Occipital lobe (tissue), 3 donors: ENCODE data around the gene RND1. TPM values are rescaled to one million over a fixed set of nuclear protein-coding genes. Genes with fewer than 3 reads are reported as not detected.

Source experiments
- DNase-seq: peaks from one replicate; lab custom pipeline; 2025; lab: John Stamatoyannopoulos, UW
- small RNA-seq: library from RNA; depleted of rRNA; stranded (forward); fragments of <200 nt; gene quantifications from one replicate; pipeline ENCODE3, GENCODE V24; 2014
- total RNA-seq: library from RNA; depleted of rRNA; stranded (reverse); fragments of >200 nt; gene quantifications from one replicate; pipeline ENCODE4 v1.2.3, GENCODE V29; 2014

The RND1 gene
- total RNA-seq, 1 donor from 2014 or later, result 22.9 TPM

DNA sequence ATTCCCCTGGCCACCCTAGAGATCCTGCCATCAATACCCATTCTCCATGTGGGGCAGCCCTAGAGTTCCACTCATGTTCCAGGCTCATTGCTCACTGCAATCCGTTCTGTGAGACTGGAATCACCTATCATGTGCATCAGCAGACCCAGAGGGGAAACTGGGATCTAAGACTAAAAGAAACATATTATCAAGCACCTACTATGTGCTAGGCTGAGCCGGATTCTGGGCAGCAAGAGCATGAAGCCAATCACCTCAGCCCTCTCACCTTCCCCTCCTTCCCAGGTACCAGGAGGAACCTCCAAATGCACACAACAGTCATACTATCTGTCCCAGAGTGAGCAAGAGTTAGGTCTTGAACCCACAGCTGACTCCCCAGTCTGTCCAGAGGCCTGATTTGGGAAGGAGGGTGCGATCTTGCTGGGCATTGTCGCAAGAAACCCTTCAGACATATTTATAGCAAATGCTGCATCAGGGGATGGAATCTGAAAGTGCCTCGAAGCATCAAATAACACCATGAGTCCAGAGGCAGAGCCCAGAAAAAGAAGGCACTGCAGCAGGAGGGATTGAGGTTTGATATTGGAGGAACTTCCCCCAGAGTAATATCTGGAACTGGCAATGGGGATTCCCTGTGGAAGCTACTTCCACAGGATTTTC lies 54.1 kb downstream of the RND1 start:
- no peak for DNase-seq

DNA sequence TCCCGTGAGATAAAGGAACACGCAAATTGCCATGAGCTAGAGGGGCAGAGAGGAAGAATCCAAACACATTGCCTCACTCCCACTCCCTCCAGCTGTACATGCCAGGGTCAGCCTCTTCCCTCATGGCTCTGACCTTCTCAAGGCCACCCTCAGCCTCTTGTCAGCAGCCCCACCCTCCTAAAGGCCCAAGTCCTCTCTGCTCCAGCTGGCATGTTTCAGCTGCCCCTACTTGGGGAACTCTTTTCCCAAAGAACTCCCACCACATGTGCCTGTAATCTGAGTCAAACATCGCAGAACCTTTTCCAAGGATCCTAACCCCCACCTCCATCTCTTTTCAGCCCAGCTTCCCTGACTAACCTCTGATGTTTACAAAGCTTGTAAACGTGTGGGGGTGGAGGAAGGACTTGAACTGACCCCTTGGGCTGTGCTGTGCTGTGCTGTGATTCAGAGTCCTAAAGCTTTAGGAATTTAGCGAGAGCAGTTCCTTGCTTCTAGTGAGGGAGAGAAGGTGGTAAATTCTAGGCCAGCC lies 54.7 kb downstream of the RND1 start:
- DNase-seq, result no peak

DNA sequence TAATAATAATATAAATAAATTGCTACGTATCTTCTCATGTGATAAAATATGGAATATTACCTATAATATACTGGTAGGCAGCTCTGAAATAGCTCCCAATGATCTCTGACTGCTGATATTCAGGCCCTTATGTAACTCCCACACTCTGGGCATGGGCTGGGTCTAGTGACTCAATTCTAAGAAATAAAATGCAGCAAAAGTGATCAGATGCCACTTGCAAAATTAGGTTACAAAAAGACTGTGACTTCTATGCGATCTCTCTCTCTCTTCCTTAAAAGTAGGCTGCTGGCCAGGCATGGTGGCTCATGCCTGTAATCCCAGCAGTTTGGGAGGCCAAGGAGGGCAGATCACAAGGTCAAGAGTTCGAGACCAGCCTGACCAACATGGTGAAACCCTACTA lies 57.7 kb downstream of the RND1 start:
- DNase-seq, result no peak

Small RNA genes within 50 kb of the gene (small RNA-seq; reads per million reads assigned to genes)
- gene AC073610.1, result not detected
- not detected for gene RF00019
- gene RNU6-600P, result not detected

Other genes with a start within 250 kb of the RND1 start
- 58.6 TPM for gene KANSL2, start 183.6 kb downstream of the RND1 start, total RNA-seq
- 44.0 TPM for gene CCNT1, start 149.2 kb downstream of the RND1 start, total RNA-seq
- 31.5 TPM for gene ADCY6, start 76.8 kb downstream of the RND1 start, total RNA-seq
- gene CACNB3, start 47.4 kb downstream of the RND1 start, total RNA-seq, result 44.3 TPM
- 48.8 TPM for gene DDX23, start 13.7 kb downstream of the RND1 start, total RNA-seq
- 3.6 TPM for gene FKBP11, start 59.6 kb upstream of the RND1 start, total RNA-seq
- gene ARF3, start 91.6 kb upstream of the RND1 start, total RNA-seq, result 67.5 TPM
- gene WNT10B, start 105.9 kb upstream of the RND1 start, total RNA-seq, result 6.2 TPM
- gene WNT1, start 112.5 kb upstream of the RND1 start, total RNA-seq, result not detected
- gene DDN, start 133.5 kb upstream of the RND1 start, total RNA-seq, result 9.2 TPM
- gene PRKAG1, start 152.9 kb upstream of the RND1 start, total RNA-seq, result 27.9 TPM
- 17.6 TPM for gene KMT2D, start 194.9 kb upstream of the RND1 start, total RNA-seq
- gene RHEBL1, start 204.1 kb upstream of the RND1 start, total RNA-seq, result 0.78 TPM
- gene DHH, start 228.9 kb upstream of the RND1 start, total RNA-seq, result 0.47 TPM
- 90.8 TPM for gene LMBR1L, start 245.0 kb upstream of the RND1 start, total RNA-seq